CD4-positive, alpha-beta T cell treated with Interleukin-4 for 4 hours (primary cell): ENCODE data around the gene BATF.

Source experiments
- DNase-seq: peaks from one replicate; pipeline ENCODE4 v3.0.0-alpha.2; 2020

The BATF gene

GRCh38 chr14:75501080-75501479 lies 21.2 kb upstream of the BATF start:
- no peak for DNase-seq

DNA sequence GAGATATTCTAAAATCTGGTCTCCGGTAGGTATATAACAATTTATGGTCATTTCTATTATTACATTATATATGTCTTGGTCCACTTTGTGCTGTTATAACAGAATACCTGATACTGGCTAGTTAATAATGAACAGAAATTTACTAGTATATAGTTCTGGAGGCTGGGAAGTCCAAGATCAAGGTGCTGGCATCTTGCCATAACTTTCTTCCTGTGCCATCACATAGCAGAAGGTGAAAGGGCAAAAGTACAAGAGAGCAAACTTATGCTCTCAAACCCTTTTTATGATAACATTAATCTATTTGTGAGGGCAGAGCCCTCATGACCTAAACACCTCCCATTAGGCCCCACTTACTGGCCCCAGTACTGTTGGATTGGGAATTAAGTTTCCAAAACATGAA lies 17.9 kb upstream of the BATF start:
- no peak for DNase-seq

- no peak for DNase-seq
These were observed 15.3 kb upstream of the BATF start for GRCh38 chr14:75506930-75507329.

DNA sequence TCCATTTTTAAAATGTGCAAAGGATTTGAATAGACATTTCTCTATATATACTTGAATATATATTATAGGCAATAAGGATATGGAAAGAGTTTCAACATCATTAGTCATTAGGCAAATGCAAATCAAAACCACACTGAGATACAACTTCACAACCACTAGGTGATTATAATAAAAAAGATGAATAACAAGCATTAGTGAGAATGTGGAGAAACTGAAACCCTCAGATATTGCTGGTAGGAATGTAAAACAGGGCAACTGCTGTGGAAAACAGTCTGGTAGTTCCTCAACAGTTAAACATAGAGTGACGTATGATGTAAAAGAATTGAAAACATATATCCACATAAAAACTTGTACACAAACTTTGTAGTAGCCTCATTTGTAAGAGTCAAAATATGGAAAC lies 11.7 kb upstream of the BATF start:
- DNase-seq, result no peak

DNA sequence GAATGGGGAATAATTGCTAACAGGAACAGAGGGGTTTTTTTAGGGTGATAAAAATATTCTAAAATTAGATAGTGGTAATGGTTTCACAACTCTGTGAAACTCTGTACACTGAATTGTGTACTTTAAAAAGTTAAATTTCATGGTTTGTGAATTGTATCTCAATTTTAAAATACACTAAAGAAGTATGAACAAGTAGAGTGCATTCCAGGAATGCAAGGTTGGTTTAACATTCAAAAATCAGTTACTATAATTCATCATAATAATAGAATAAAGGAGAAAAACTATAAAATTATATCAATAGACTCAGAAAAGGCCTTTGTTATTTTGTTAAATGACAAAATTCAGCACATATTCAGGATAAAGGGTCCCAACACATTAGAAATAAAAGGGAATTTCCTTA lies 11.1 kb upstream of the BATF start:
- no peak for DNase-seq

DNA sequence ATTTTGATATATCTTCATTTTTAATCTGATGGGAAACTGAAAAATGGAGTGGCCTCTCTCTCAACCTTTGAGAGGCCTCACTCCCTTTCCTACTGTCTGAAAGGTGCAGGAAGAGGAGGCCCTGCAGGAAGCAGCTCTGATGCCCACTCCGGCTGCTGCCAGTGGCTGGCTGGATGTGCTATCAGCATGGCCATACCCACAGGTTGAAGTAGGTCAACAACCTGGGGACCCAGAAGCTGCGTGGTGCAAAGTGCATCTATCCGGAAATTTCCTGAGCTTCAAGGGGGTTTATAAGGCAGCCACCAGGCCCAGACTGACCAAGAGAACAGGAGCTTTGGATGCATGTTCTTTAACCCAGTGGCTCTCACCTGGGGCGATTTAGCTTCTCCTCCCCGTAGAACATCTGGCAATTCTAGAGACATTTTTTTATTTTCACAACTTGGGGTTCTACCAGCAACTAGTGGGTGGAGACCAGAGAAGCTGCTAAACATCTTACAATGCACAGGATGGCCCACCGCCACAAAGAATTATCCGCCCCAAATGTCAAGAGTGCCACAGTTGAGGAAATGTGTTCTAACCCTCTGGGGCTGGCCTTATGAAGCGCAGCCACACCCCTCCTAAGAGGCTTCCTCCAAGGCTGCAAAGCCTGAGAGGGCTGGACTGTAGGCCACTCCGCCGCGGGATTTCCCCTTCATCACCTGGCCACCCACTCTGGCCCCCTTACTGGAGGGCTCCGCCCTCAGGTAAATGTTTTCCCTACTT lies 8.2 kb upstream of the BATF start:
- peak; percentile 66 for DNase-seq

- DNase-seq, result peak; percentile 63
These were observed 7.3 kb upstream of the BATF start for GRCh38 chr14:75514673-75515628.

DNA sequence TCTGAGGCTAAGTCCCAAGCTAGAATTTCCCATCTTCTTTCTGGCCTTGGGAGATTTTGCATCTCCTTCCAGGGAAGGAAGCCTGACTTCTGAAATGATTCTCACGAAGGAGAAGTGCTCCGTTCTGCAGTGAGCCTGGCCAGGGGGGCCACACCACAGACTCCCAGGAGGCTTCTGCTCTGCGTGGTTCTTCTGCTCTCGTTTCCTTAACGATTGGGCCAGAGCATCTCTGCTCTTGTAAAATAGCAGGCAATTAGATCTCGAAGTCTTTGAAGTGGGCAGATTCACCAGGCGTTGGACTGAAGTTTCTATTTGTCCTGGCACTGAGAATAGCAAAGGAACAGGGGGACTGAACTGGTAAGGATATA lies 6.7 kb upstream of the BATF start:
- no peak for DNase-seq

DNA sequence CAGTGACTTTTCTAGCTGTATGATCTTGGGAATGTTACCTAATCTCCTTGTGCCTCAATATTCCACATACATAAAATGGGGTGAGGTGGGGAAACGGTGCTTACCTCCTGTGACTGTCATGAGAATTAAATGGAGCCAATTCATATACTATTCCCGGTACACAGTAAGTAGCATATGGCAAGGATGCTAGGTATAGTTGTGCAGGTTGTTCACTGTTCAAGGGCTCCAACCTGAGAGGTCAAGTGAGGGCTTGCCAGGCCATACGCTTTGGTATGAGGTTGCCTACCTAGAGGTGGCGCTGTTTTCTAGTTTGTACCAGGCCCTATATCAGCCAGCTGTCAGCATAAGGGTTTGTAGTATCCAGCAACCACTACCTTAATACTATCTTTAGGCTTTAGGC lies 3.6 kb upstream of the BATF start:
- DNase-seq, result no peak

GRCh38 chr14:75519394-75519793 lies 2.9 kb upstream of the BATF start:
- DNase-seq, result no peak

- no peak for DNase-seq
These were observed 2.2 kb upstream of the BATF start for GRCh38 chr14:75519826-75520728.

DNA sequence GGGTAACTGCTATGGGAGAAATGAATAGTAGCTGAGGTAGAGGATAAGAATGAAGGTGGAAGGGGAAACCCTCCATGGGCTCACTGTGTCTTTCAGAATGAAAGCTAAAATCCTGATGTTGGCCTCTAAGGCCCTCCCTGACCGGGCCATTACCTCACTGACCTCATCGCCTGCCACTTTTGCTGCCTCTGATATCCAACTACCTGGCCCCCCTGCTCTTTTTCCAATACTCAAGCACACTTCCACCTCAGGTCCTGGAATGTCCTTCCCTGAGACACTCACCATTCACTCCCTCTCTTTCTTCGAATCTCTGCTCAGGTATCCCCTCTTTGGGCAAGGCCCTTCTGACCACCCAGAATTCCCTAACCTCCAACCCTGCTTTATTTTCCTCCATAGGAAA lies 1.4 kb upstream of the BATF start:
- DNase-seq, result no peak

DNA sequence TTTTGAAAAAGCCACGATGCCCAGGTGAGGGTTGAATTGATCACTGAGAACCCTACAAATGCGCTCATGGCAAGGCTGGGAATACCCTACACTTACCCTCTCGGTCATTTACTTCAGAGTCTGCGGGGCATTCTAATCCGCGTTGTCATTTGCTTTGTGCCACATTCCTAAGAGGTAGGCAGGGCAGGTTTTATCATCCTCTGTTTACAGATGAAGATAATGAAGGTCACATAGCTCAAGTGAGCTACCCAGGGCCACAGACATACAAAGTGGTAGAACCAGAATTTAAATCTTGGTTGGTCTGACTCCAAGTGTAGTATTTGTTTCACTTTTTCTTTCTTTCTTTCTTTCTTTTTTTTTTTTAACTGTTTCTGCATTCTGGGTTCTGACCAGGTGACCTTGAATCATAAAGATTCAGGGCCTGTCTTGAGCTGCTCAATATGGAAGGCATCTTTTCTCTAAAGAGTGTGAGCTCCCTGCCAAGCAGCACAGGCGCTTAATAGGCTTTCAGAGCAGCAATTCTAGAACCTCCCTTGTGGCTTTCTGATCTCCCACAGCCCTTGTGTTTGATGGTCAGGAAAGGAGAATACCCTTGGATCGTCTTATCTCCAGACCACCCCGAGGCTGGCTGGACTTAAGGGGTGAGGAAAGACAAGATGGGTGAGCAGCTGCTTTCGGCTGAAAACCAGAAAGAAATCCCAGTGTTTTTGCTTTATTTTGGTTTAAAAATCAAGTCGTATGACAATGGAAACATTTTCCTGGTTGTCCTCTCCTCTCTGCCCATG lies 662 bp upstream of the BATF start:
- DNase-seq, result no peak

- no peak for DNase-seq
These were observed 682 bp downstream of the BATF start for GRCh38 chr14:75522983-75523318.

- peak; percentile 64 for DNase-seq
These were observed 1.5 kb downstream of the BATF start for GRCh38 chr14:75523771-75524171.

DNA sequence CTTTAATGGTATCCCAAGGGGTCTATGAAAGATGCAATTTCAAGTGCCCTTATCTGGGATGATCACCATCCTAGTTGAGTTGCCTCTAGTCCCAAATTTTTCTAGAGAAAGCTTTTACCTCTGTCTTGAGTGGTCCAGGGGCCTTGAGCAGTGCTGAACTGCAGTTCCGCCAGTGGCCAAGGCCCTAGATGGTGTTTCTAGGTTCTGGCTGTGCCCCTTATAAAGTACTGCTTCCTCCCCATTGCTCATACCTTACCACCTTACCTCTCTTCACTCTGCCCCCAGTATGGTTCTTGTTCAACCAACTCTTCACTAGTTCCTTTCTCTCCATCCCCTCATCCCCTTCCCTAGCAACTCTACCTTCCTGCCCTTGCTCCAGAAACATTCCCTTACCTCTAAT lies 3.7 kb downstream of the BATF start:
- no peak for DNase-seq

- no peak for DNase-seq
These were observed 5.3 kb downstream of the BATF start for GRCh38 chr14:75527449-75528163.

DNA sequence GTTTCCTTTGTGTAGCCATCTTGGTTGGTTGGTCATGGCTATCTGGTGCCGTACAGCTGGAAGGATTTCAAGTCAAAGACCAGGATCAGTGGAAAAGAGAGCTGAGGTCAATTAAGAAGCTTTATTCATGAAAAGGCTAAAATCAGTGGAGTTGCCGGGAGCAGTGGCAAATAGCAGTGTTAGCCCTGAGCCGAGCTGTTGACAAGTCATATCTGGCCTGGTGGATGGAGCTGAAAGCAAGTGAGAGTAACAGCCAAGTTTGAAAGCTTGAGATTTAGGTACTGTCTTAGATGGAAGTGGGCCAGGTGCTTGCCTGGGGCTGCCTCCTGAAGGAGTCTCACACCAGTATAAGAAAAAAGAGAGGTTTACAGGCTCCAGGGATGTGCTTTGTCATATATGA lies 9.0 kb downstream of the BATF start:
- DNase-seq, result no peak

DNA sequence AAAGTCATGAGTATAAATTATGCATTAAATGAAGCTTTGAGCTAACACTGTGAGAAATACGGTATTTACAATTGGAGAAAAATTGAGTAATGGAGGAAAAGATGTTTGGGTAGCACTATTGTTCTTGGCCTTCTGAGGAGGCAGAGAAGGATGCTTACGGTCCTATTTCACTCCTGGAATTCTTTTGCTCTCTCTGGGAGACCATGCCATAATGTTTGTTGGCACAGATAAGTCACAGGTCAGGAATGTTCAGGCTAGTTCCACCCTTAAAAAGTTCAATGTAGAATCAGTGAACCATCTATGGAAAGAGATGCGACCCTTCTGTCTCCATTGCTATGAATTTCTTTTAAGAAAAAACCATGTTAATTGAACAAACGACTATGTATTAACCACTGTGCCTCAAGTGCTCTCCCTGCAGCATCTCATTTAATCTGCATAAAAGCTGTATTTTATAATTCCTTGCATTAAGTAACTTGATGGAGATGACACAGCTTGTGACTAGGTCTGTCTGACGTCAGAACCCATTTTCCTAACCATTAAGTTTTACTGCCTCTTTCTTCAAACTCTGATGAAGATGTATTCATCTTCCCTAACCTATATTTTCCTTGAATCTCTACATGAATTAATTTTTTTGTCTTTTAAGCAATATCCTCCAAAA lies 9.5 kb downstream of the BATF start:
- no peak for DNase-seq

DNA sequence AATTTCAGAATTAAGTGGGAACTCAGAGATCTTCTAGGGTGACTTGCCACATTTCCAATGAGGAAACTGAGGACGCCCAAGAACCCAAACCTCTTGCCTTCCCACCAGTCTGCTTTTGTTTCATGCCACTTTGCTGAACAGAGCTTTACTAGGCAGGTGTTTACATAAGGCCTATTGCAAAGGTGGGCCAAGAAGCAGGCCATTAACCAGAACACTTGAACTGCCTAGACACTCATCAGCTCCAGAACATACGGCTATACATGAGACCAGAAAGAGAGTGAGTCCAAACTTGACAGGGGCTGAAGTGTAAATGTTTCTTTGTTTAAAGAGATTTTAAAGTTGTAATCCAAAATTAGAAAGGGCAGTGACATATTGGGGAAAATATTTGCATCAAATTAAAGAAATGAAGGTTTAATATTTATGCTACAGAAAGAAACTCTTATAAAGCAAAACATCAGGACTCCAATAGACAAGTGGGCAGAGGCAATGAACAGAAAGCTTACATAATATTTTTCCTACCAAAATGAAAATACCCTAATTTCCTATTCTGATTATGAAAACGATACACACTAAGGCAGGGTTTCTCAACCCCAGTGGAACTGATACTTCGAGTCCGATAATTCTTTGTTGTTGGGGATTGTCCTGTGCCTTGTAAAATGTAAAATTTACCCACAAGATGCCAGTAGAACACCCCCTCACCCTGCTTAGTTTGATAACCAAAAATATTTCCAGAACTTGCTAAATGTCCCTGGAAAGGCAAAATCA lies 11.7 kb downstream of the BATF start:
- DNase-seq, result no peak
